Mesenchymal stem cell (in vitro differentiated cells and primary cell): ENCODE results near the gene SRSF12. TPM values are rescaled to one million over a fixed set of nuclear protein-coding genes. Genes with fewer than 3 reads are reported as not detected.

ENCODE experiments used
- DNase-seq: peaks from one replicate; pipeline ENCODE4 v3.0.0-alpha.2; 2013
- H2AFZ ChIP-seq: one replicate; pipeline ENCODE4 v1.6.1; 2013; ENCODE audit warnings: low read depth, mild to moderate bottlenecking, control low read depth, inconsistent platforms, low read length, moderate library complexity
- H2AK5ac ChIP-seq: 2 replicates; pipeline ENCODE4 v1.6.1; 2013; ENCODE audit warnings: low read length, moderate library complexity, mild to moderate bottlenecking, inconsistent platforms; ENCODE audit not compliant: severe bottlenecking
- H2BK120ac ChIP-seq: one replicate; pipeline ENCODE4 v1.6.1; 2013; ENCODE audit warnings: low read depth, mild to moderate bottlenecking, inconsistent platforms, low read length, moderate library complexity
- H2BK12ac ChIP-seq, 2 experiments: one replicate each; pipeline ENCODE4 v1.6.1; 2013; ENCODE audit warnings: inconsistent platforms in 2 of 2, low read length in 2 of 2, mild to moderate bottlenecking in 2 of 2, moderate library complexity in 2 of 2, control low read depth in 1 of 2
- H2BK15ac ChIP-seq: one replicate; pipeline ENCODE4 v1.6.1; 2013; ENCODE audit warnings: mild to moderate bottlenecking, low read depth, inconsistent platforms; ENCODE audit not compliant: poor library complexity, severe bottlenecking
- H2BK5ac ChIP-seq: 2 replicates; pipeline ENCODE4 v1.6.1; 2013; ENCODE audit warnings: low read depth, mild to moderate bottlenecking, low read length, control low read depth, inconsistent platforms; ENCODE audit not compliant: poor library complexity, severe bottlenecking
- H3K14ac ChIP-seq, 2 experiments: one replicate each; pipeline ENCODE4 v1.6.1; 2013; ENCODE audit warnings: inconsistent platforms in 2 of 2, low read length in 2 of 2, control low read depth in 1 of 2, mild to moderate bottlenecking in 1 of 2, moderate library complexity in 1 of 2
- H3K18ac ChIP-seq, 2 experiments: one replicate each; pipeline ENCODE4 v1.6.1; 2013; ENCODE audit warnings: inconsistent platforms in 2 of 2, low read length in 2 of 2, control low read depth in 1 of 2, low read depth in 1 of 2, mild to moderate bottlenecking in 1 of 2
- H3K23ac ChIP-seq, 2 experiments: one replicate each; pipeline ENCODE4 v1.6.1; 2013; ENCODE audit warnings: inconsistent platforms in 2 of 2, low read length in 2 of 2, mild to moderate bottlenecking in 2 of 2, moderate library complexity in 2 of 2, control low read depth in 1 of 2
- H3K27ac ChIP-seq: 2 replicates; pipeline ENCODE4 v1.5.1; 2013; ENCODE audit warnings: mild to moderate bottlenecking, moderate library complexity, low read length, control low read depth, inconsistent platforms; ENCODE audit not compliant: poor library complexity, severe bottlenecking
- H3K27me3 ChIP-seq, 2 experiments: 2 replicates each; pipeline versions ENCODE4 v1.6.1 to v1.7.0; 2013; ENCODE audit warnings: low read length in 2 of 2, mild to moderate bottlenecking in 2 of 2, moderate library complexity in 2 of 2, control low read depth in 1 of 2, inconsistent platforms in 1 of 2; ENCODE audit not compliant: control insufficient read depth in 1 of 2, insufficient read depth in 1 of 2
- H3K36me3 ChIP-seq, 2 experiments: 2 replicates each; pipeline versions ENCODE4 v1.6.1 to v1.7.0; 2013; ENCODE audit warnings: low read length in 2 of 2, control low read depth in 1 of 2, inconsistent platforms in 1 of 2, low read depth in 1 of 2, mild to moderate bottlenecking in 1 of 2; ENCODE audit not compliant: insufficient read depth in 2 of 2, control insufficient read depth in 1 of 2
- H3K4ac ChIP-seq, 2 experiments: one replicate each; pipeline ENCODE4 v1.6.1; 2013; ENCODE audit warnings: inconsistent platforms in 2 of 2, low read length in 2 of 2, mild to moderate bottlenecking in 2 of 2, moderate library complexity in 2 of 2, control low read depth in 1 of 2, low read depth in 1 of 2
- H3K4me1 ChIP-seq: 2 replicates; pipeline ENCODE4 v1.6.1; 2013; ENCODE audit warnings: low read depth, low read length, control low read depth; ENCODE audit not compliant: control insufficient read depth, insufficient read depth
- H3K4me2 ChIP-seq: 2 replicates; pipeline ENCODE4 v1.6.1; 2013; ENCODE audit warnings: low read length, mild to moderate bottlenecking, inconsistent platforms; ENCODE audit not compliant: poor library complexity, severe bottlenecking
- H3K4me3 ChIP-seq, 2 experiments: 2 replicates each; pipeline versions ENCODE4 v1.5.1 to v1.7.0; 2013; ENCODE audit warnings: low read length in 2 of 2, mild to moderate bottlenecking in 2 of 2, control low read depth in 1 of 2, low read depth in 1 of 2; ENCODE audit not compliant: insufficient read depth in 1 of 2
- H3K79me1 ChIP-seq: replicated peaks from 2 replicates; pipeline ENCODE4 v1.6.1; 2013; ENCODE audit warnings: mild to moderate bottlenecking, control low read depth, low read length, inconsistent platforms; ENCODE audit not compliant: poor library complexity, severe bottlenecking
- H3K9ac ChIP-seq: 2 replicates; pipeline ENCODE4 v1.7.0; 2013; ENCODE audit warnings: mild to moderate bottlenecking, low read length, moderate library complexity
- H3K9me3 ChIP-seq: 2 replicates; pipeline ENCODE4 v1.7.0; 2013; ENCODE audit warnings: mild to moderate bottlenecking, low read length; ENCODE audit not compliant: control insufficient read depth
- H4K8ac ChIP-seq: one replicate; pipeline ENCODE4 v1.6.1; 2013; ENCODE audit warnings: inconsistent platforms, mild to moderate bottlenecking, low read length, moderate library complexity
- H4K91ac ChIP-seq: one replicate; pipeline ENCODE4 v1.6.1; 2013; ENCODE audit warnings: mild to moderate bottlenecking, low read length, inconsistent platforms
- WGBS: methylation state at CpG from one replicate; pipeline ENCODE4 v1.1.7; 2013; ENCODE audit warnings: mixed read lengths; 5-methylcytosine and 5-hydroxymethylcytosine counted together
- polyA plus RNA-seq, 2 experiments: library from polyadenylated mRNA; stranded (reverse); fragments of 200-250 nt; gene quantifications; one replicate each; pipeline ENCODE4 v1.2.3, GENCODE V29; 2013

SRSF12 gene
- polyA plus RNA-seq (2013, experiment 1 of 2), result 0.25 TPM
- polyA plus RNA-seq (2013, experiment 2 of 2), result 0.23 TPM

DNA sequence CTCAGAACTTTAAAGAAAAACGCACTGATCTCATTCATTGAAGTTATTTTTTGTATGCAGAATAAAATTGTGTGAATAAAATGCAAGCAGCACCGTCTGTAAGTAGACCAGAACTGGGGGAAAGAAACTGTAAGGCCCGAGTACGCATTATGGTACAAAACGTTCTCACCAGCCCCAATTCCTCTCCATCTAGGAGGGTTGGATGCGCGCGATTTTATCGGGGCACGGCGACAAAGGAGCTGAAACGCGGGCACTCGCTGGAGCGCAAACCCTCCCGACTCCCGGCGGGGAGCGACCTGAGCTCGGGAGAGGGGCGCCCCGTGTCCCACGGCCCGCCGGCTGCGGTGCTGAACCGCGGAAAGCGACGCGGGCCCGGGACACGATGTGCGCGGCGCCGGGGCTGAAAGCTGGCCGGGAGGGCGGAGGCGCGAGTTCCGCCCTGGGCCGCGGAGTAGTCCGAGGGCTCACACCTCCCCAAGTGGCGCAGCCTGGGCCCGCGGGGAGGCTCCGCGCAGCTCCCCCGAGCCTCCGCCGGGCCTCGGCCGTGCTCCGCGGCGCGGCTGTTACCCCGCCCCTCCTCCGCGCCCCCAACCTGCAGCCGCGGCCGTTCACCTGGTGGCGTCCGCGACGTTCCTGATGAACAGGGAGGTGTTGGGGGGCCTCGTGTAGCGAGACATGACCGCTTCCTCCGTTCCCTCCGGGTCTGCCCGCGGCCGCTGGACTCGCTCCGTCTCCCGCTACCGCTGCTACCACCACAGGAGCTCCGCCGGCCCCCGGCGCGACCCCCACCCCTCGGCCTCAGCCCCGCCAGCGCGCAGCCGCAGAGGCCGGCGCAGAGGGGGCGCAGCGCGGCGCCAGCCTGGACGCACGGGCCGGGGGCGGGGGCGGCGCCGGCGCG lies at the start of gene SRSF12:
Gene SRSF12 (minus strand): TSS at position 861 of the 898 bp plus-strand sequence. CDS start 184 bp downstream, at position 677.
- Histone ChIP-seq H2BK15ac (no peak within 1 kb of the TSS), H2AK5ac (no peak within 1 kb of the TSS), H3K27me3 (peaks cover 0 to 15% of the 10 kb centered on the region in 2 experiments), H3K79me1 (peaks cover 9% of the 10 kb centered on the region), H3K4me1 (peaks cover 12% of the 10 kb centered on the region), H3K23ac (peak within 1 kb of the TSS in 1 of 2 experiments; percentile 94), H2BK5ac (no peak within 1 kb of the TSS), H2BK12ac (peak within 1 kb of the TSS in 1 of 2 experiments; percentile 42), H4K91ac (peak within 1 kb of the TSS; percentile 39), H3K18ac (peak within 1 kb of the TSS in 1 of 2 experiments; percentile 87), H2BK120ac (peak within 1 kb of the TSS; percentile 19), H3K4me3 (peak within 1 kb of the TSS; percentile 78), H3K9ac (peak within 1 kb of the TSS; percentile 69), H3K4ac (peak within 1 kb of the TSS in 1 of 2 experiments; percentile 41), H3K4me2 (peak within 1 kb of the TSS; percentile 96), H3K14ac (peak within 1 kb of the TSS in 1 of 2 experiments; percentile 75), H2AFZ (peak within 1 kb of the TSS; percentile 93), H3K9me3 (no peaks in the 10 kb centered on the region), H3K27ac (no peak within 1 kb of the TSS), H3K36me3 (peaks cover 0 to 4% of the 10 kb centered on the region in 2 experiments), H4K8ac (peak within 1 kb of the TSS; percentile 23)
- under 1% methylated on average over 72 of the region's 106 CpGs for WGBS
- peak; percentile 29 for DNase-seq

DNA sequence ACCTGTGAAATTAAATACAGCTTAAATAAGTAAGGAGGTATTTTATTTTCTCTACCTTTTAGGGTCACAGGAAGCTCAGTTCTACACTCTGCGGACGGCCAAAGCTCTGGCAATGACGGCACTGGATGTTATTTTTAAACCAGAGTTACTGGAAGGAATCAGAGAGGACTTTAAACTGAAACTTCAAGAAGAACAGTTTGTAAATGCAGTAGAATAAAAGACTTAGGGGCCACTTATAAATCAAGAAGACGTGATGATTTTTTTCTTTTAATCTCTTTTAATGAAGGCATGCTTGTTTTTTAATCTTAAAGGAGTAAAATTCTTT lies 44.1 kb upstream of the SRSF12 start:
- Histone ChIP-seq H3K27ac (no peak overlapping the region), H3K36me3 (peaks cover 0 to 9% of the 10 kb centered on the region in 2 experiments), H3K4me3 (no peak overlapping the region), H2BK120ac (no peak overlapping the region), H2AK5ac (no peak overlapping the region), H3K9ac (peak overlapping the region; percentile 18), H2BK12ac (no peak overlapping the region), H4K8ac (no peak overlapping the region), H3K4me1 (no peaks in the 10 kb centered on the region), H3K9me3 (no peaks in the 10 kb centered on the region), H3K23ac (no peak overlapping the region), H4K91ac (no peak overlapping the region), H2BK15ac (no peak overlapping the region), H3K4me2 (no peak overlapping the region), H3K14ac (no peak overlapping the region), H2AFZ (no peak overlapping the region), H2BK5ac (no peak overlapping the region), H3K18ac (no peak overlapping the region), H3K27me3 (no peaks in the 10 kb centered on the region), H3K4ac (no peak overlapping the region), H3K79me1 (peaks cover 2% of the 10 kb centered on the region)
- WGBS, result 96% methylated on average over 3 of the region's 4 CpGs
- DNase-seq, result no peak

DNA sequence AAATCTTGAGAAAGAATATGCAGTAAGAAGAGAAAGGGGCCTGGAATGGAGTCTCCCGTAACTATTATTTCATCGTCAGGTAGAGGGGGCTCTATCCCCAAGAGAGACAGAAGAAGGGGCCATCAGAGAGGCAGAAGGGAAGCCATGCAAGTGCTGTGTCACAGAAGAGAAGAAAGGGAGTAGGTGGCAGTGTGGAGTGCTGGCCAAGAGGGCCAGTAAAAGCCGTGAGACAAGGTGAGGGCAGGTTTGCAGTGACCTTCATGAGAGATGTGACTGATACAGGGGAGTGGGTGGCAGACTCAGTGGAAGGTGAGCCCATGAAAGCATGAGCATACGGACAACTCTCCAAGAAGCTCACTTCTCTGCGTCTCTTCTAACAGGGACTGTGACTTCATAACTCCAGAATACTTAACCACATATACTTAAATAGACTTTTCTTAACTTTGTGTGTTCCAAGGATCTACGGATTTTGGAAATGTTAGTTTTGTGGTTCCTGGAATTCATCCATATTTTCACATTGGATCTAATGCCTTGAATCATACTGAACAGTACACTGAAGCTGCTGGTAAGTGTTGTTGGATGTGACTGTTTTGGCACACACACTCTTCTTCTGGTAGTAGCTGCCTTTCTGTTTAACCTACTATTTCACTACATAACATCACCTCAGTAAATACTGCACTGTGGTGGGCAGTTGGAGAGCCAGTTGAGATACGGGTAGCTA lies 43.6 kb upstream of the SRSF12 start:
- Histone ChIP-seq H2BK15ac (no peak overlapping the region), H3K9me3 (no peaks in the 10 kb centered on the region), H2BK120ac (no peak overlapping the region), H3K4me2 (no peak overlapping the region), H2BK12ac (no peak overlapping the region), H3K27ac (no peak overlapping the region), H3K9ac (peak overlapping the region; percentile 18), H3K4me1 (no peaks in the 10 kb centered on the region), H3K27me3 (no peaks in the 10 kb centered on the region), H3K79me1 (peaks cover 3% of the 10 kb centered on the region), H2AK5ac (no peak overlapping the region), H2AFZ (no peak overlapping the region), H3K23ac (no peak overlapping the region), H3K14ac (no peak overlapping the region), H4K91ac (no peak overlapping the region), H4K8ac (no peak overlapping the region), H3K18ac (no peak overlapping the region), H3K4ac (no peak overlapping the region), H3K4me3 (no peak overlapping the region), H3K36me3 (peaks cover 0 to 9% of the 10 kb centered on the region in 2 experiments), H2BK5ac (no peak overlapping the region)
- 78% methylated on average over 4 of the region's 7 CpGs for WGBS
- DNase-seq, result no peak
